Esophagus (tissue), 2 donors: Measurements from ENCODE around the gene TIAM2. TPM values are rescaled to one million over a fixed set of nuclear protein-coding genes. Genes with fewer than 3 reads are reported as not detected.

ENCODE experiments used
- H3K27ac ChIP-seq, 2 donors: one replicate each; pipeline ENCODE4 v1.5.1; 2013; ENCODE audit warnings: low read depth in 2 of 2, mild to moderate bottlenecking in 2 of 2, inconsistent platforms in 1 of 2, low read length in 1 of 2, moderate library complexity in 1 of 2
- H3K27me3 ChIP-seq, 2 donors: one replicate each; pipeline ENCODE4 v1.6.1; 2013; ENCODE audit warnings: low read length in 2 of 2, control low read depth in 1 of 2, mild to moderate bottlenecking in 1 of 2; ENCODE audit not compliant: insufficient read depth in 2 of 2, control insufficient read depth in 1 of 2
- H3K36me3 ChIP-seq, 2 donors: one replicate each; pipeline ENCODE4 v1.6.1; 2013; ENCODE audit warnings: low read length in 1 of 2; ENCODE audit not compliant: control insufficient read depth in 2 of 2, insufficient read depth in 2 of 2
- H3K4me1 ChIP-seq, 2 donors: one replicate each; pipeline ENCODE4 v1.6.1; 2013; ENCODE audit warnings: low read length in 1 of 2; ENCODE audit not compliant: control insufficient read depth in 2 of 2, insufficient read depth in 2 of 2
- H3K4me3 ChIP-seq, 2 donors: one replicate each; pipeline ENCODE4 v1.5.1; 2013; ENCODE audit warnings: low read length in 2 of 2, mild to moderate bottlenecking in 2 of 2, low read depth in 1 of 2, moderate library complexity in 1 of 2
- H3K9me3 ChIP-seq, 2 donors: one replicate each; pipeline ENCODE4 v1.6.1; 2013; ENCODE audit warnings: mild to moderate bottlenecking in 2 of 2, low read depth in 1 of 2, low read length in 1 of 2, moderate library complexity in 1 of 2; ENCODE audit not compliant: control insufficient read depth in 2 of 2, insufficient read depth in 1 of 2
- WGBS, 2 donors: extraction: QIAGEN DNeasy Blood & Tissue Kit; methylation state at CpG; one replicate each; pipeline ENCODE4 v1.1.7; 2013; 5-methylcytosine and 5-hydroxymethylcytosine counted together
- polyA plus RNA-seq, 2 donors: library from polyadenylated mRNA; stranded (reverse); fragments of 200-250 nt; gene quantifications; one replicate each; pipeline ENCODE4 v1.2.3, GENCODE V29; 2013
- donor health status: healthy with polysubstance abuse.
- donor health status: Bipolar disorder and iron deficiency.

Gene TIAM2
- polyA plus RNA-seq, 2 donors = 2.3 to 3.1 TPM

DNA sequence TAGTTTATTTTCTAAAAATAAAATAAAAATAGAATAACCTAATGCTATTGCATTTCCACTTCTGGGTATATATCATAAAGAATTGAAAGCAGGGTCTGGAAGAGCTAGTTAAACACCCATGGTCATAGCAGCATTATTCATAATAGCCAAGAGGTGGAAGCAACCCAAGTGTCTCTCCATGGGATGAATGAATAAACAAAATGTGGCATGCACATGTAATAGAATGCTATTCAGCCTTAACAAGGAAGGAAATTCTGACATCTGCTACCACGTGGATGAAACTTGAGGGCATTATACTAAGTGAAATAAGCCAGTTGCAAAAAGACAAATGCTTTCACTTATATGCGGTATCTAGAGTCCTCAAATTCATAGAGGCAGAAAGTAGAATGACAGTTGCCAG, 130.8 kb downstream of the TIAM2 start:
- Histone ChIP-seq H3K27me3 (no peaks in the 10 kb centered on the region), H3K4me3 (no peak overlapping the region), H3K36me3 (no peaks in the 10 kb centered on the region), H3K4me1 (peaks cover 0 to 2% of the 10 kb centered on the region in 2 donors), H3K9me3 (no peaks in the 10 kb centered on the region), H3K27ac (no peak overlapping the region)
- 67 to 68% methylated on average over 2 of the region's 2 CpGs for WGBS, 2 donors

DNA sequence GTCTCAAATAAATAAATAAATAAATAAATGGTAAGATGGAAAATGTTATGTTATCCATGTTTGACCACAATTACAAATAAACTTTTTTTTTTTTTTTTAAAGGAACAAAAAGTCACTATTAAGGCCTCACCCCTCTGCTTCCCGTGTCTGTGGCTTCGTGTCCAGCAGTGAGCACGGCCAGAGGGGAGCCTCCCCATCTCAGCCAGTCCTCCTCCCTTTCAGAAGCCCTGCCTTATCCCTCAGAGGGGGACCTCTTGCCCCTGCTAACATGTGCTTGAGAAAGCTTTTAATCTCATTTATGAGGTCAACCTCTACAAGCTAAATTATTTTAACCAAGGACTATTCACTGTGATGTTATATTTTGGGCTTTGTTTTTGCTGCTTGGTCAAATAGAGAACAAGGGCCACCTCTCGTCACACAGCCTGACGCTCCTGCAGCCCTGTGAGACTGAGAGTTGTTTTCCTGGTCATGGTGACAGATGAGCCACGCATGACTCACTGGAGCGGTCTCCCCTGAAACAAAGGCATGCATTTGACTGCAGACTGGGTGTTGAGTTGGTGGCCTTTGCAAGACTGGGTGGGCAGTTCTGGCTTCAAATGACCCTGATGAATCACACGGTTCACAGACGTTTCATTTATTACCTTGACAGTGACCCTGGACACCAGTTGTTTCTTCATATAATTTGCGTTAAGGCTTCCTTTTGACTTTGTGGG, 131.8 kb downstream of the TIAM2 start:
- Histone ChIP-seq H3K27me3 (no peaks in the 10 kb centered on the region), H3K27ac (no peak overlapping the region), H3K9me3 (no peaks in the 10 kb centered on the region), H3K36me3 (no peaks in the 10 kb centered on the region), H3K4me3 (no peak overlapping the region), H3K4me1 (no peaks in the 10 kb centered on the region)
- 61 to 73% methylated on average over 10 of the region's 10 CpGs for WGBS, 2 donors

DNA sequence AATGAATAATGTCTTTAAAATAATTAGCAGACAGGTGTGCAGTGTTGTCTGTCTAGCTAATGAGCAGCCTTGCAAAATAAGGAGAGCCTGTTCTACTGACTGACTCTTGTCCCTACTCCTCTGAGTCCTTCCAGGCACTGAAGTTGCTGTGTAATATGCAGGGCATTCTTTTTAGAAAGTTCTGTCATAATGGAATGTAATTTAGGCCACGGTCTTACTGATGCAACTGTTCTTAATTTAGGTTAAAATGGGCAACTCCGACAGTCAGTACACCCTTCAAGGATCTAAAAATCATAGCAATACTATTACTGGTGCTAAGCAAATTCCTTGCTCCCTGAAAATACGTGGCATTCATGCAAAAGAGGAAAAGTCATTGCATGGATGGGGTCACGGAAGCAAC, 133.9 kb downstream of the TIAM2 start:
- no peaks in the 10 kb centered on the region for H3K27me3 ChIP-seq
- H3K27ac ChIP-seq = no peak overlapping the region
- no peak overlapping the region for H3K4me3 ChIP-seq
- 84 to 88% methylated on average over 4 of the region's 4 CpGs for WGBS, 2 donors
- H3K36me3 ChIP-seq = no peaks in the 10 kb centered on the region
- no peaks in the 10 kb centered on the region for H3K4me1 ChIP-seq
- H3K9me3 ChIP-seq = no peaks in the 10 kb centered on the region

DNA sequence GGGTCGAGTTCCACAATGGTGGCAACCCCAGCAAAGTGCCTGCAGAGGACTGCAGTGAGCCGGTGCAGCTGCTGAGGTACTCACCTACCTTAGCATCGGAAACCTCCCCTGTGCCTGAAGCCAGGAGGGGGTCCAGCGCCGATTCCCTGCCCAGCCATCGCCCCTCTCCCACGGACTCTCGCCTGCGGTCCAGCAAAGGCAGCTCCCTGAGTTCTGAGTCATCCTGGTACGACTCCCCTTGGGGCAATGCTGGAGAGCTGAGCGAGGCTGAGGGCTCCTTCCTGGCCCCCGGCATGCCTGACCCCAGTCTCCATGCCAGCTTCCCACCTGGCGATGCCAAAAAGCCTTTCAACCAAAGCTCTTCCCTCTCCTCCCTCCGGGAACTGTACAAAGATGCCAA, 134.6 kb downstream of the TIAM2 start:
- WGBS, 2 donors = 89 to 94% methylated on average over 14 of the region's 14 CpGs
- H3K9me3 ChIP-seq = no peaks in the 10 kb centered on the region
- H3K27me3 ChIP-seq = no peaks in the 10 kb centered on the region
- H3K4me3 ChIP-seq = no peak overlapping the region
- H3K4me1 ChIP-seq = no peaks in the 10 kb centered on the region
- H3K27ac ChIP-seq = no peak overlapping the region
- no peaks in the 10 kb centered on the region for H3K36me3 ChIP-seq

DNA sequence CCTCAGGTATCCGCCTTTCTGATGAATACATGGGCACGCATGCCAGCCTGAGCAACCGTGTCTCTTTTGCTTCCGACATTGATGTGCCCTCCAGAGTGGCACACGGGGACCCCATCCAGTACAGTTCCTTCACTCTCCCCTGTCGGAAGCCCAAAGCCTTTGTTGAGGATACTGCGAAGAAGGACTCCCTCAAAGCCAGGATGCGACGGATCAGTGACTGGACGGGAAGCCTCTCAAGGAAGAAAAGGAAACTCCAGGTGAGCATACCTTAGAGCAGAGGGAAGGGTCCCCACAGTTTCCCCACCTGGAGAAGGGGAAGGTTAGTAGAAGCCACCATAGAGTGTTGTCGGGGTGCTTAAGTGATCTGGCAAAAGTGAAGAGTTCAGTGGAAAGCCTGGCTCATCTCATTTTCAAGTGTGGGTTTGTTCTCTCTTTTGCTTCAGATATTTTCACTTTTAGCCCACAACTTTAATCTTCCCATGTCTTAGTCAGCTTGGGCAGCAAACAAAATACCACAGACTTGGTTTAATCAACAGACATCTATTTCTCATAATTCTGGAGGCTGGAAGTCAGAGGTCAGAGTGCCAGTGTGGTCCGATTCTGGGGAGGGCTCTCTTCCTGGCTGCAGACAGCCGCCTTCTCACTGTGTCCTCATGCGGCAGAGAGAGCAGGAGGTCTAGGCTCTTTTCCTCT, 135.2 kb downstream of the TIAM2 start:
- WGBS, 2 donors = 87 to 93% methylated on average over 14 of the region's 14 CpGs
- Histone ChIP-seq H3K9me3 (no peaks in the 10 kb centered on the region), H3K36me3 (no peaks in the 10 kb centered on the region), H3K27ac (no peak overlapping the region), H3K27me3 (no peaks in the 10 kb centered on the region), H3K4me1 (no peaks in the 10 kb centered on the region), H3K4me3 (no peak overlapping the region)

DNA sequence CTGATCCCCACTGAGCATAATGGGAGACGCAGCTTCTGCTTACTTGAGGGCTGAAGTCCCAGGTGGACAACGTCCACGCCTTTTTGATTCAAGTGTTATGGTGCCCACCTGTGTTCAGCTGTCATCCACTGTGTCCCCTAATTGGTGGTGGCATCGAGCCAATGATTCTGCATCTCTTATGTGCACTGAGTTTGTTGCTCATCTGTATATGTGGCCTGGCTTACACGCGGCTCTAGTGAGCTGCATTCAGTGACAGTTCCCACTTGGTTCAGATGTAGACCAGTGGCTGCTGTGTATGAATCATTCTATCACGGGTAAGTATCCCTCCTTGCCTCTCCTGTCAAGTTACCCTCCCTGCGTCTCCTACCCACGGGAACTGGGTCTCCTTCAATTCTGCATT, 137.5 kb downstream of the TIAM2 start:
- Histone ChIP-seq H3K4me1 (no peaks in the 10 kb centered on the region), H3K36me3 (no peaks in the 10 kb centered on the region), H3K27me3 (no peaks in the 10 kb centered on the region), H3K4me3 (no peak overlapping the region), H3K9me3 (no peaks in the 10 kb centered on the region), H3K27ac (no peak overlapping the region)
- WGBS, 2 donors = 85 to 89% methylated on average over 9 of the region's 9 CpGs

DNA sequence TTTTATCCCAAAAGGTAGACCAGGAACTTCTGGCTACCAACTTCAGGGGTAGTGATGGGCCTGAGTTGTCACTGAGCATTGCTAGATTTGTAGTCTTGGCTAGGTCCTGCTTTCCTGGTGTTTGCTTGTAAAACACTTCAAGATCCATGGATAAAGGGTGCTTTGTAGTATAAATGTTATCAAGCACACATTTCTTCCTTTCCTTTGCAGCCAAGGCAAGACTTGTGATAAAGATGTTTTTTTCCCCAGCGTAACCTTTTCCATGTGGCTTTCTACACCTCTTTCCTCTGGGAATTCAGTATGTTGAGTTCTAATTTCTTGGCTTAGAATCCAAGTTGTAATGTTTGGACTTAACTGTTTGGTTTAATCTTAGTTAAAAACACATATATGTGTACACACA, 145.9 kb downstream of the TIAM2 start:
- Histone ChIP-seq H3K36me3 (no peaks in the 10 kb centered on the region), H3K4me3 (no peak overlapping the region), H3K4me1 (no peaks in the 10 kb centered on the region), H3K27me3 (no peaks in the 10 kb centered on the region), H3K9me3 (no peaks in the 10 kb centered on the region), H3K27ac (no peak overlapping the region)
- WGBS, 2 donors = 81 to 87% methylated on average over 1 of the region's 1 CpG

DNA sequence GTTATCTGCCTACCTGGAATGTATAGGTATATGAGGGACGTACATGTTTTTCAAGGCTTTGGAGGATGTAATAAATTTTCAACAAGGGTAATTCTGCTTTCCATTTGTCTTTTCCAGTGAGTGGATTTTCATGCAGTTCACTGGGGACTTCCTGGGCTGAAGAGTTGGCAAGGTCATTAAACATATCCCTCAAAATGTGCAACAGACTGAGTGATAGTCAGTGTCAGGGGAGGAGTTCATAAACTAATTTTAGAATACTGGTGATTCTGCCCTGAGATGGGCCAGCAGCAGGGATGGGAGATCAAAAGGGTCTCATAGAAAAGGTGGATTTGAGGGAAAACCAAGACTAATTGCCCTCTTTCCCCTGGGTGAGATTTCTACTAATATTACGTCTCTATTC, 146.4 kb downstream of the TIAM2 start:
- Histone ChIP-seq H3K4me3 (no peak overlapping the region), H3K9me3 (no peaks in the 10 kb centered on the region), H3K27ac (no peak overlapping the region), H3K4me1 (no peaks in the 10 kb centered on the region), H3K27me3 (no peaks in the 10 kb centered on the region), H3K36me3 (no peaks in the 10 kb centered on the region)
- 92 to 98% methylated on average over 2 of the region's 2 CpGs for WGBS, 2 donors

DNA sequence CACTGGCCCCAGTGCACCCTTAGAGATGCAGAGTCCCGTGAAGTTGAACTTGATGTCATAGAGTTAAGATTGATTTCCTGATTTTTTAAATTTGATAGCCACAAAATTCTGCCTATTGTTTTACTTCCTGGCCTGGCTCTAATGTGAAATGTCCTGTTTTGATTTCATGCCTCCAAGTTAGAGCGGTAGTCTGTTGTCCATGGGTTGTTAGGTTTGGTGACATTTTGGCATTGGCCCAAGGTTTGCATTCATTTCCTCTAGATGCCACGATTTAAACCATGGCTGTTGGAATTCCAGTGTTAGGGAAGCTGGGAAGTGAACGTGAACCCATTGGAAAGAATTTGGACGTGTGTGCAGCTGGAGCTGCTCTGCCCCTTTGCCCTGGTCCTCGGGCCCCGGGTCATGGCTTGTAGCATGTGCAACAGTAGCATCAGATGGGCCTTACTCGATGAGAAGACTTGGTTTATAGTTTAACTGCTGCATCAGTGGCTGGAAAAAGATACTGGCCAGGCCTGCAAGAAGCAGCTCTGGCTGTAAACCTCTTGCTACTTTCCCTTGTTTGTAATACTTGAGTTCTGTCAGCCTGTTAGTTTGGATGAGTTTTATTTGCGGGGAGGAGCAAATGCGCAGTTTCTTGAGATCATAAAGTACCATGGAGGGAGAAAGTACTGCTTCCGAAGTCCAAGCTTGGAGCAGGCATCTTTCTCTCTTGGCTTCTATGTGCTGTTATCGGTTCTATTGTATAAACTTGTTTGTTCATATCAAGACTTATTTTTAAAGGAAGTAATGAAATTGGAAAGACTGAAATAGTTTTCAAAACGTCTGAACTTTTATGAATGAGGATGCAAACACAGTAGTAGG, 147.3 kb downstream of the TIAM2 start:
- Histone ChIP-seq H3K27ac (no peak overlapping the region), H3K27me3 (no peaks in the 10 kb centered on the region)
- 57 to 58% methylated on average over 13 of the region's 13 CpGs for WGBS, 2 donors

More for the DNA sequence above, 147.3 kb downstream of the TIAM2 start:
- Histone ChIP-seq H3K9me3 (no peaks in the 10 kb centered on the region), H3K4me3 (no peak overlapping the region), H3K4me1 (no peaks in the 10 kb centered on the region), H3K36me3 (no peaks in the 10 kb centered on the region)
